IMR-90 (cell line): Measurements from ENCODE around the gene ME3. TPM values are rescaled to one million over a fixed set of nuclear protein-coding genes. Genes with fewer than 3 reads are reported as not detected.

Source experiments
- ATAC-seq: fragments of 200-7000 bp; cut with Tn5 transposase; 2 replicates; pipeline ENCODE4 v1.9.1; 2020; ENCODE audit warnings: low read depth, mild to moderate bottlenecking, moderate library complexity
- BruUV-seq: library from RNA; stranded (reverse); fragments of 400-500 nt; replicated peaks from 2 replicates; lab custom pipeline; 2021; lab: Mats Ljungman, UMichigan
- CTCF ChIA-PET: fragments of 300-600 bp; formaldehyde crosslinking; extraction: SDS; loops from one replicate; lab custom pipeline; 2021; ENCODE audit warnings: antibody characterized with exemption; lab: Yijun Ruan, JAX
- POLR2A ChIA-PET: fragments of 300-600 bp; sonication (Branson Sonifier 250); formaldehyde crosslinking; loops from one replicate; lab custom pipeline; 2022; ENCODE audit warnings: antibody characterized with exemption; ENCODE audit not compliant: unreplicated experiment; lab: Charles Lee
- DNase-seq: peaks from one replicate; pipeline ENCODE4 v3.0.0; 2013
- H2AFZ ChIP-seq: replicated peaks from 2 replicates; pipeline ENCODE3; 2013; ENCODE audit warnings: low read length, mild to moderate bottlenecking; ENCODE audit not compliant: poor library complexity
- H2AK5ac ChIP-seq: 2 replicates; pipeline ENCODE4 v1.6.1; 2013; ENCODE audit warnings: low read depth, low read length, inconsistent platforms
- H2AK9ac ChIP-seq: replicated peaks from 2 replicates; pipeline ENCODE3; 2013; ENCODE audit warnings: mild to moderate bottlenecking, low read depth, low read length, moderate library complexity; ENCODE audit not compliant: poor library complexity
- H2BK120ac ChIP-seq: 2 replicates; pipeline ENCODE4 v1.6.1; 2013; ENCODE audit warnings: low read depth, low read length, inconsistent platforms
- H2BK15ac ChIP-seq: 3 replicates; pipeline ENCODE4 v1.6.1; 2013; ENCODE audit warnings: low read depth, low read length, inconsistent platforms
- H2BK20ac ChIP-seq: 2 replicates; pipeline ENCODE4 v1.6.1; 2013; ENCODE audit warnings: low read depth, mild to moderate bottlenecking, inconsistent platforms, low read length, moderate library complexity
- H2BK5ac ChIP-seq: 2 replicates; pipeline ENCODE4 v1.6.1; 2013; ENCODE audit warnings: mild to moderate bottlenecking, low read depth, low read length, inconsistent platforms; ENCODE audit not compliant: poor library complexity, severe bottlenecking
- H3K14ac ChIP-seq: replicated peaks from 2 replicates; pipeline ENCODE4 v1.6.1; 2013; ENCODE audit warnings: low read depth, low read length, inconsistent platforms
- H3K18ac ChIP-seq: 2 replicates; pipeline ENCODE4 v1.6.1; 2013; ENCODE audit warnings: low read depth, low read length, control low read depth
- H3K23ac ChIP-seq: 2 replicates; pipeline ENCODE4 v1.6.1; 2013; ENCODE audit warnings: low read depth, low read length, inconsistent platforms
- H3K27ac ChIP-seq: 2 replicates; pipeline ENCODE4 v1.5.1; 2013; ENCODE audit warnings: mild to moderate bottlenecking, control low read depth, low read length; ENCODE audit not compliant: insufficient read depth
- H3K27me3 ChIP-seq: 2 replicates; pipeline ENCODE4 v1.6.1; 2013; ENCODE audit warnings: low read length; ENCODE audit not compliant: control insufficient read depth, insufficient read depth
- H3K36me3 ChIP-seq: 2 replicates; pipeline ENCODE4 v1.6.1; 2013; ENCODE audit warnings: low read length, mixed read lengths; ENCODE audit not compliant: control insufficient read depth, insufficient read depth
- H3K4ac ChIP-seq: 2 replicates; pipeline ENCODE4 v1.6.1; 2013; ENCODE audit warnings: low read depth, low read length, inconsistent platforms
- H3K4me1 ChIP-seq: 2 replicates; pipeline ENCODE4 v1.6.1; 2013; ENCODE audit warnings: low read length, mixed read lengths; ENCODE audit not compliant: control insufficient read depth, insufficient read depth
- H3K4me2 ChIP-seq: 2 replicates; pipeline ENCODE4 v1.6.1; 2013; ENCODE audit warnings: low read depth, mild to moderate bottlenecking, control low read depth, low read length, moderate library complexity
- H3K4me3 ChIP-seq: 2 replicates; pipeline ENCODE4 v1.5.1; 2013; ENCODE audit warnings: low read depth, mild to moderate bottlenecking, control low read depth, low read length, moderate library complexity; ENCODE audit not compliant: insufficient read depth
- H3K56ac ChIP-seq: 2 replicates; pipeline ENCODE4 v1.6.1; 2013; ENCODE audit warnings: low read length, inconsistent platforms; ENCODE audit not compliant: insufficient read depth; ENCODE audit errors: extremely low read depth
- H3K79me1 ChIP-seq, 2 experiments: 2 replicates each; pipeline ENCODE4 v1.6.1; 2013; ENCODE audit warnings: low read length in 2 of 2, inconsistent platforms in 1 of 2, low read depth in 1 of 2
- H3K9ac ChIP-seq: 2 replicates; pipeline ENCODE4 v1.6.1; 2013; ENCODE audit warnings: low read depth, low read length, control low read depth
- H3K9me1 ChIP-seq: 2 replicates; pipeline ENCODE4 v1.6.1; 2013; ENCODE audit warnings: low read length, inconsistent platforms; ENCODE audit not compliant: insufficient read depth
- H3K9me3 ChIP-seq: 2 replicates; pipeline ENCODE4 v1.6.1; 2013; ENCODE audit warnings: low read length; ENCODE audit not compliant: control insufficient read depth, insufficient read depth
- H4K20me1 ChIP-seq: 2 replicates; pipeline ENCODE4 v1.6.1; 2013; ENCODE audit warnings: low read length, inconsistent platforms; ENCODE audit not compliant: insufficient read depth
- H4K5ac ChIP-seq: 2 replicates; pipeline ENCODE4 v1.6.1; 2013; ENCODE audit warnings: mild to moderate bottlenecking, low read depth, low read length, control low read depth
- H4K8ac ChIP-seq, 2 experiments: 2 replicates each; pipeline ENCODE4 v1.6.1; 2013; ENCODE audit warnings: low read depth in 2 of 2, low read length in 2 of 2, control low read depth in 1 of 2, inconsistent platforms in 1 of 2
- H4K91ac ChIP-seq: 2 replicates; pipeline ENCODE4 v1.6.1; 2013; ENCODE audit warnings: low read depth, low read length, inconsistent platforms; ENCODE audit not compliant: insufficient read depth
- FOS ChIP-seq: fragments of 150-350 bp; IDR thresholded peaks from 2 replicates; pipeline ENCODE4 v1.6.1; 2016; ENCODE audit warnings: low read depth, low read length
- WGBS, 2 experiments: methylation state at CpG; one replicate each; pipeline versions ENCODE4 v1.1.5 to v1.1.7; 2013; ENCODE audit warnings: missing lambda C conversion rate in 2 of 2; ENCODE audit not compliant: insufficient read length in 1 of 2; ENCODE audit errors: extremely low coverage in 2 of 2; 5-methylcytosine and 5-hydroxymethylcytosine counted together
- dilution Hi-C: fragments of 300-500 bp; cut with HindIII; formaldehyde crosslinking; loops from one replicate; pipeline ENCODE4 v1.14.3; 2018; ENCODE audit warnings: low sequenced_read_pairs; ENCODE audit not compliant: unreplicated experiment
- in situ Hi-C: fragments of 300-500 bp; cut with MboI; formaldehyde crosslinking; loops from 3 replicates; pipeline ENCODE4 v1.14.3; 2019; ENCODE audit warnings: low sequenced_read_pairs, inconsistent platforms, mixed read lengths
- intact Hi-C: fragments of 100-400 bp; cut with micrococcal nuclease; formaldehyde crosslinking; loops from 2 replicates; pipeline ENCODE4 v1.10.0; 2022
- polyA plus RNA-seq, 3 experiments: library from polyadenylated mRNA; depleted of rRNA; stranded (reverse); fragments of >200 nt; gene quantifications; 2 replicates each; pipeline ENCODE4 v1.2.3, GENCODE V29; 2012; ENCODE audit warnings: low replicate concordance in 1 of 3
- total RNA-seq: library from RNA; depleted of rRNA; stranded (reverse); fragments of >200 nt; gene quantifications from 2 replicates; pipeline ENCODE4 v1.2.3, GENCODE V29; 2012

Gene ME3
- total and polyA plus RNA-seq, 2 of the 4 experiments (the other 2 are of a cell fraction): 7.8 to 9.0 TPM

GRCh38 chr11:86414032-86414431, 258.4 kb downstream of the ME3 start:
- H3K14ac ChIP-seq: no peak overlapping the region
- H3K9ac ChIP-seq: no peak overlapping the region
- H4K8ac ChIP-seq: no peak overlapping the region
- no peak overlapping the region for H3K23ac ChIP-seq
- H2BK20ac ChIP-seq: no peak overlapping the region
- intact Hi-C loops: no loop called here
- H3K4me1 ChIP-seq: peaks cover 3% of the 10 kb centered on the region
- no peak overlapping the region for H3K18ac ChIP-seq
- H4K5ac ChIP-seq: no peak overlapping the region
- no peaks in the 10 kb centered on the region for H3K9me3 ChIP-seq
- in situ Hi-C loops: no loop called here
- no peaks in the 10 kb centered on the region for H4K20me1 ChIP-seq
- POLR2A ChIA-PET: no interaction called here
- H2AK5ac ChIP-seq: no peak overlapping the region
- no peak overlapping the region for H3K56ac ChIP-seq
- ATAC-seq (no peak), DNase-seq (no peak)
- no peak overlapping the region for H2BK5ac ChIP-seq
- no peak overlapping the region for H2BK15ac ChIP-seq
- dilution Hi-C loops: no loop called here
- no peak overlapping the region for H4K91ac ChIP-seq
- no peaks in the 10 kb centered on the region for H3K9me1 ChIP-seq
- H3K36me3 ChIP-seq: no peaks in the 10 kb centered on the region
- no peak for TF ChIP-seq FOS
- no peaks in the 10 kb centered on the region for H3K27me3 ChIP-seq
- no peak overlapping the region for H2BK120ac ChIP-seq
- no peak overlapping the region for H2AK9ac ChIP-seq
- H3K27ac ChIP-seq: no peak overlapping the region
- no TSS peak for BruUV-seq
- CTCF ChIA-PET: interaction anchor here (0.9 kb wide), 1 partner anchor 51 kb away, joined by 3 read pairs; no protein-coding TSS in a partner anchor
- H3K79me1 ChIP-seq: no peaks in the 10 kb centered on the region
- no peak overlapping the region for H3K4me3 ChIP-seq
- WGBS, 2 experiments: no CpG with 5 or more reads among the region's 2 CpGs
- no peak overlapping the region for H2AFZ ChIP-seq
- no peak overlapping the region for H3K4ac ChIP-seq
- no peak overlapping the region for H3K4me2 ChIP-seq
